GM10847 (cell line): ENCODE data around the gene MIDN.
A peak's percentile ranks its signal among the peaks of the same experiment; 100 is the strongest.

Experiments
- POLR2A ChIP-seq: IDR thresholded peaks from 2 replicates; pipeline ENCODE4 v1.6.1; 2011; ENCODE audit not compliant: insufficient read length; ENCODE audit errors: extremely low read depth

Gene MIDN

DNA sequence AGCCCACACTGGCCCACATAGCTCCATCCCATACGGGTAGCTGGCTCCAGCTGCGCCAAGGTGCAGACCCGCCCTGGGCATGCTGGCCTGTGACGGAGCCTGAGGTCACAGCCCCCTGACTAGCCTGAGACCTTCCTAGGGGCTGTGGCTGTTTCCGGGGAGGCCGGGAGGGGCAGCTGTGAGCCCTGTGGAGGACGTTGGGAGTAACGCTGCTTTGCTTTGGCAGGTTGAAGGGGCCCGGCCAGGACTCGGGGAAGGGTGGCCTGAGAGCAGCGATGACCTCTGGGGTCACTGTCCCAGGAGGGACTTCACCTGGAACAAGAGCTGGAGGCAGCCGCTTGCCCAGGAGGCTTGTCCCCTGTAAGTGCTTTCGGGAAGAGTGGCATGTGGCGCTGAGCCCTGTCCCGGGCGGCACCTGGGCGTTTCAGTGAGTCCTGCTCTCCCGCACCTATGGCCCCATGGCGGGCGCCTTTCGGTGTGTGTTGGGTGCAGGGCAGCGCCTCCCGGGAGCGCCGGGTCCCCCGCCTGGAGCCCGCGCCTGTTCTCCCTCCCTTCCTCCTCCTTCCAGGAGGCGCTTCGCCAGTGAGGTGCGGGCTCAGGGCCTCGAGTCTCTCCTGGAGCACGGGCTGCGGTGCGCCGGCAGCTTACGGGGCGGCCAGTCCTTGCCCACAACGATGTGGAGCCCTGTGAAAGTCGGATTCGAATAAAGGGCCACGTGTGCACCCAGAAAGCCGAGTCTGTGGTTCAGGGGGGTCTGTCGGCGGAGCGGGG lies 25.9 kb downstream of the MIDN start:
- no peak for TF ChIP-seq POLR2A

DNA sequence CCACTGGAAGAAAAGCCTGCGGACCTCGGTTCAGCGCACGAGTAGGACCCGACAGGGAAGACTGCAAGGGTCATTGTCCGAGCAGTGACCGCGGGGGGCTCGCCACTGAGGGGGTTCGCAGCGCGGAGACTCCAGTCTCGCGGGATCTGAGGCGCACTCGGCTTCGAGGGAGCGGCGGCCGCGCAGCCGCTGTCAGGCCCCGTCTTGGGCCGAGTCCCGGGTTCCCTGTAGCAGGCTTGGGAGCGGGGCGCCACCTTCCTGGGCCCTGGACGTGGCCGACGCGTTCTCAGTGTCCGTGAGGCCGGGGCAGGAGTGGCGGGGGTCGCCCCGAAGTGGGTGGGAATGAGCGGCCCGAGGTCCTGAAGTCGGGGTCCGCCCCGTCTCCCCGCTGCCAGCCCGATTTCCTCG lies 26.5 kb downstream of the MIDN start:
- TF ChIP-seq POLR2A, result no peak

DNA sequence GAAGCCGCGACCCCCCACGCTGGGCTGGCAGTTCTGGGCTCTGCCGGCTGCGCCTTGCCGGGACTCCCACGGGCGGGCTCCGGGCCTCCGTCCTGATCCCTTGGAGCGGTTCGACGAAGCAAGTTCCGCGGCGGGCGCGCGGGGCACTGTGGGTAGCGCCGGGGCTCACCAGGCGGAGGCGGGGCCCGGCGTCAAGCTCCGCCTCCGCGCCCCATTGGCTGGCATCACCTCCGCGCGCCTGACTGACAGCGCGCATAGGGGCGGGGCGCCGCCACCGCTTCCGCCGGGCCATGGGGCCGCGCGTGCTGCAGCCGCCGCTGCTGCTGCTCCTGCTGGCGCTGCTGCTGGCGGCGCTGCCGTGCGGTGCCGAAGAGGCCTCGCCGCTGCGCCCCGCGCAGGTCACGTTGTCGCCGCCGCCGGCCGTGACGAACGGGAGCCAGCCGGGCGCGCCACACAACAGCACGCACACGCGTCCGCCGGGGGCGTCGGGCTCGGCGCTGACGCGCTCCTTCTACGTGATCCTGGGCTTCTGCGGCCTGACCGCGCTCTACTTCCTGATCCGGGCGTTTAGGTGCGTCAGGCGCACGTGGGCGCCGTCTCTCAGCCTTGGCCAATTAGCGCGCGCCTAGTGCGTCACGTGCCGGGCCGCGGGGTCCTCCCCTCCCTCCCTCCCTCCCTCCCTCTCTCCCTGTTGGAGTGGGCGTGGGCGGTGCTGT lies 27.0 kb downstream of the MIDN start, which contains the start of gene FAM174C:
Gene FAM174C (plus strand): TSS at position 271 of the 716 bp plus-strand sequence. CDS start 20 bp downstream, at position 291.
- TF ChIP-seq POLR2A, result peak; percentile 91

DNA sequence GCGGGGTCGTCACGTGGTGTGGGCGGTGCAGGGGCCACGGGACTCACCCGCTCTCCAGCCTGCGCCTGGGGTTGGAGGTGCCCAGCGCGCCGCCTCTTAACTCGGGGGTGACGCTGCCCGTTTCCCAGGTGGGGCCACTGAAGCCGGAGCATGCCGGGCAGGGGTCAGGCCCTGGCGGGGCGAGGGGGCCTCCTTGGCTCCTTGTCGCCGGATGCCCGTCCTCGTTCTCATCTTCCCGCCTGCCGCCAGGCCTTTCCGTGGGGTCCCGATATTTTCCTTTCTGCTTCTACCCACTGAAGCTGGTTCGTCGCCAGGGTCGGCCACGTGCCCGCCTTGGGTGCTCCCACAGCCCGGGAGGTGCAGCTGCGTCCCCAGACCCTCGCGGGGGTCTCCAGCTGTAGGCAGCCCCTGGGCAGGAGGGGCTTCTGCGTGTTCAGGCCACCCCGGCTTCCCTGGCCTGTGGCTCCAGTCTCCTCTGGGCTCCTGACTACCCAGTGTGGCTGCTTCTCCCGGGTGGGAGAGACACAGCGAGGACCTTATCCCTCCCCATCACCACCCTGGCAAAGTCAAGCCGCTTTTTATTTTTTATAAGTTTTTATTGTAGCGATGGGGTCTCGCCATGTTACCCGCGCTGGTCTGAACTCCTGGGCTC lies 27.7 kb downstream of the MIDN start:
- TF ChIP-seq POLR2A, result no peak

DNA sequence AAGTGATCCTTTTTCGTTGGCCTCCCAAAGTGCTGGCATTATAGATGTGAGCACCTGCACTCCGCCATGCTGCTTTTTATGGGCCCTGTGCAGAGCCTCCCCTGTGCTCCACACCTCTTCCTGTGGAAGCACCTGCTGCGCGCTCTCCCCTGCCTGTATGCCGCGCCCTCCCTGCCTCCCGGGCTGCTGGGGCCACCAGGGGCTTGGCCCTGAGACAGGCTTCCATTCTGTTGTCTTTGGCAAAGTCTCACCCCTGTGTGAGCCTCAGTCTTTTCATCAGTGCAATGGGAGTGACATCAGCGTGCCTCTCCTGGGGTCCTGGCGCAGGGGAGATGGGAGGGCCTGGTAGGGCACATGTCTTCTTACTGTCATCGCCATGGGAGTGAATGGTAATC lies 28.2 kb downstream of the MIDN start:
- no peak for TF ChIP-seq POLR2A

DNA sequence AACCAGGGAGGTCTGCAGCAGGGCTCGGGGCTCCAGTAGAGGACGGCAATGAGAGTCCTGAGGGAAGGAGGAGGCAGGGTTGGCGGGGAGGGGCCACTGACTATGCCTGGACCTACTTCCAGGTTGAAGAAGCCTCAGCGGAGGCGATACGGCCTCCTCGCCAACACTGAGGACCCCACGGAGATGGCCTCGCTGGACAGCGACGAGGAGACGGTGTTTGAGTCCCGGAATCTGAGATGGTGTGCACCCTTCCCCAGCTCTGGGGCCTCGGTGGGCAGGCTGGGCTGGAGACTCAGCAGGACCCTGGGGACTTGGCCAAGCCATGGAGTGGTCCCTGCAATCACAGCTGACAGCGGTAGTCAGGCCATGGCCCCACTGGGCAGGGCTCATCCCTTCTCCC lies 28.7 kb downstream of the MIDN start:
- no peak for TF ChIP-seq POLR2A

DNA sequence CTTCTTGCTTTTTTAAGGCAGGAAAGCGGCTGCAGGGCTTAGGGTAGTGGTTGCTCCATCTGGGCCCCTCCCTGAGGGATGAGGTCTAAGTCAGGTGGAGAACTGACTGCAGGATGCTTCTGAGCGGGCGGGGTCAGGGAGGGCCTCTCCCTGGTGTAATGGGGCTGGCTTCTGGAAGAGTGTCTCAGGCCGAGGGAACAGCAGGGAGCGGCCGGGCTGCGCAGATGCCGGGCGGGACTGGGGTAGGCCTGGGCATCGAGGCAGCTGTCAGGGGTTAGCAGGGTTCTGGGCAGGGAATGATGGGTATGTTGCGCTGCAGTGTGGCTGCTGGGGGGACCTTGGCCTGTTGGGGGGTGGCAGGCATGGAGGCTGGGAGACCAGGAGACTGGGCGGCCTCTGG lies 29.7 kb downstream of the MIDN start:
- no peak for TF ChIP-seq POLR2A

DNA sequence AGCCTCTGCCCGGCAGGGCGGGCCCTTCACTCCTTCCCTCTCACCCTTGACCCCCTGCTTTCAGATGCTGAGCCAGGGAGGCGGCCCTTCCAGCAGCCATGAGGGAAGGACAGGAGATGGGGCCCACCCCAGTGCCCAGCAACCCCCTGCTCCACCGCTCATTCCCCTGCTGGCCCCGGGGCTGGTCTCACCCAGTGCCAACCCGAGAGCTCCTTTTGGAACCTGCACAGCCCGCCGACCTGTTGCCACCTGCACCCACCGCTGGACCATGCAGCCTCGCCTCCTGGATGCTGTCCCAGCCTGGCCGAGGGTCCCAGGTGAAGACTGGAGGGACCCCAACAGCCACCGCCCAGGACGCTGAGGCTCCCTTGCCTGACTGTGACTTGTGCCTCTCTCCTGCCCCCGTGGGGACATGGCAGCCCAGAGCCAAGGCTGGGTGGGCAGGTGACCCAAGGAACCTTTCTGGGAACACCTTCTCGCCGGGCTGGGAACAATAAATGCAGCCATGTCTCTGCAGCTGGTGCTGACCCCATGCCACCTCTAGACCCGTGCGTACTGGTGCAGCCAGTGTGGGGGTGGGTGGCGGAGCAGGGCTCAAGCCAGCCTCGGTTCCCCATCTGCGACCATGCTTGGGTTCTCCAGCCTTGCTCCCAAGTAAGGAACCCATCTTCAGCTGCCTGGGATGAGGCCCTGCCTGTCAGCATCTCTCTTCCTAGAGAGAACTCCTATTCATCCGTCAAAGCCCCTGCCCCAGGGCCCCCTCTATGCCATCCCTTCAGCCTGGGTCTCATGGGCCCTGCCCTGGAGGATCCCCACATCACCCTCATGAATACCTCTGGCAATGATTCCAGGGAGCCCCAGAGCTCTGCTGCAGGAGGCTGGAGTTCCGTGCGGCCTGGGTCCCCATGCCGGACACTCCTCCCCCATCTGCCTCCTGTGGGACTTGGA lies 30.6 kb downstream of the MIDN start:
- TF ChIP-seq POLR2A, result no peak

DNA sequence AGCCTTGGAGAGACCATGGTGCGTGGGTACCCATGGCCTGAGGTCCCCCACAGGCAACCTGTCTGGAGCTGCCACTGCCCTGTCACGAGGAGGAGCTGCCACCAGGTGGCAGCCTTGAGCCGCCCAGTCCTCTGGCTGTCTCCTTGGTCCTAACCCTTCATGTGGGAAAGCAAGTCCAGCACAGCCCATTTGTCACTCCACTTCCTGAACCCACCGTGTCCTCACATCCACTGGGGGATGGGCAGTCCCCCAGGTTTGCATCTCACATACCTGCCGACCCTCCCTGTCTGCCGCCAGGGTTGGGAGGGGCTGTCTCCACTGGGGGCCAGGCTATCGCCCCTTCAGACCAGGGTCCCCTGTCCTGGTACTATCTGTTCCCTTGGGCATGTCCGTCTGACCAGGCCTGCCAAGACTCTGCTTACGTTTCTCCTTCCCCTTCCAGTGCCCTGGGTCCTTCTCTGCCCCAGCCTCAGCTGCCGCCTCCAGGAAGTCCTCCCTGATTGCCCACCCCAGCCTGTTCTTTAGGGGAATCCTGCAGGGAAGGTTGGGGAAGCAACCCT lies 31.5 kb downstream of the MIDN start:
- TF ChIP-seq POLR2A, result no peak

DNA sequence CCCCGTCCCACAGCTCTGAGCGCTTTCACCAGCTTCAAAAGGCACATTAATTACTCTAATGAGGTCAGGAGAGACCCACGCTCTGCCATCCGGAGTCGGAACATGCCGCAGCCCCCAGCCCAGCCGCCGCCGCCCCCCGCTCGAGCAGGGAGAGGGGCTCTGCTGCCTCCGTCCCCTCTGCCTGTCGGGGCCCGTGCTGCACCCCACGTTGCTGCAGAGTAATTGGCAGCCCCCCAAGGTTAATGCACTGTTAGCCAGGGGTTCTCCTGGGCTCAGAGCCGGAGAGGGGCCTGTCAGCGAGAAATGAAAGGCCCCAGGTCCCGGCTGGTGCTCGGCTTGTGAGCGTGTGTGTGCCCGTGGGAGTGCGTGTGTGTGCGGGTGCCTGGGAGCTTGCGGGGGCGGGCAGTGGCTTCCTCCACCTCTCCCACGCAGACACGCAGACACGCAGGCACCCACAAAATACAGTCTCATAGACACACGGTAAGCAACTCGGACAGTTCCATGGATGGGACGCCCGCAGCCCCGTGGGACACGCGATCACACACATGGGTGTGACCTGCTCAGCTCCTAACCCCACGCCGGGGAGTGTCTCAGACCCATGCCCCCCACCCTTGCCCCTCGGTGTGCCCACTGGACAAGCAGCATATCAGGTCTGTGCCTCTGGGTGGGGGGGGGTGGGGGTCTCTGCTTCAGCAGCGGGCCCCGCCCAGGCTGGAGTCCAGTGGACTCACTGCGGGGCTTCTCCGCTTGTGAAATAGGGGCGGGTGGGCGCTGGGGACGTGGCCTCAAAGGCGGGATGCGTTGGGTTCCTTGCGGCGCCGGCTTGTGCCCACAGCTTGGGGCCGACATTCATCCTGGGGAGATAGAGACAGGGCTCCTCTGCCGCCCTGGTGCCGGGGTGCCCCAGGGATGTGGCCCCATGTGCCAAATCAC lies 32.5 kb downstream of the MIDN start:
- no peak for TF ChIP-seq POLR2A

DNA sequence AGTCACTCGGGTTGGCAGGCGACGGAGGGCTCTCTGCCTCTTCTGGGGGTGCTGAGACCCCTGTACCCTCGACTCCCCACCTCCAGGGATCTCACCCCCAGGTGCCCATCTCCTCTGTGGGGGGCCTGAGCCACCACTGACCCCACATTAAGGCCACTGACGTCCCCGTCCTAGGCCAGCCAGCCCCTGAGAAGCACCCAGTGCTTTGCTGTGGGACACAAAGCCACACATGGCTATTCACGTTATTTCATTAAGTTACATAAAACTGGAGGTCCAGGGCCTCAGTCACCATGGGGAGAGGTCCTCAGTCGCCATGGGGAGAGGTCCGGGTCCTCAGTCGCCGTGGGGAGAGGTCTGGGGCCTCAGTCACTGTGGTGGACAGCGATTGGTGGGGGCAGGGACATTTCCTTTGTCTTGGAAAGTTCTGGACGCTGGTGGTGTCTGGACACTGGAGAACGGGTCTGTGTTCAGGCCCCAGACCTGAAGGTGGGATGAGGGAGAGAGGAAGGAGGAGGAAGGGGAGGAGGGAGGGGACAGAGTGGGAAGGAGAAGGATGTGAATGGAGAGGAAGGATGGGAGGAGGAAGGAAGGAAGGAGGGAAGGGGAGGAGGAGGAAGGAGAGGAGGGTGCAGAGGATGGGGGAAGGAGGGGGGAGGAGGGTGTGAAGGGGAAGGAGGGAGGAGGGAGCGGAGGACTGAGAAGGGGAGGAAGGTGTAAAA lies 33.3 kb downstream of the MIDN start:
- no peak for TF ChIP-seq POLR2A

DNA sequence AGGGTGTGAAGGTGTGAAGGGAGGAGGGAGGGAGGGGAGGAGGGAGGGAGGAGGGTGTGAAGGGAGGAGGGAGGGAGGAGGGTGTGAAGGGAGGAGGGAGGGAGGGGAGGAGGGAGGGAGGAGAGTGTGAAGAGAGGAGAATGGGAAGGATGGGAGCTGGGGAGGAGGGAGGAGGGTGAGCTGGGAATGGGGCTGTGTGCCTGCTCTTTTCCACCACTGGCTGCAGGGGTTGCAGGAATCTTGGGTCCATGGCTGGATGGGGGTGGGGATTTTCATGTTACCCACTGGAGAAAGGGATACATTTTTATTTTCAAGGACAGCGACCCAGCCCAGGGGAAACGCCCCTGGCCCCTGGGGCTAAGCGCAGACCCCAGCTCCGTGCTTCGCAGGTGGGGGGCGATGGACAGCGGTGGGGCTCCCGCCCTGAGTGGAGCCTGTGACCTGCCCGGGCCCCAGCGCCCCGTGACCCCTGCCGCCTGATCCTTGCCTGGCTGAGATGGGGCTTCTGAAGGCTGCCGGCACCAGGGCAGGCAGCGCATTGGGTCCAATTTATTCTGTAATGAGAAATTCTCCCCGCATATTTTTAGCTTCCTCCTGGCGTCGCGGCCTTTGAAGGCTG lies 34.3 kb downstream of the MIDN start:
- TF ChIP-seq POLR2A, result no peak
